GM10847 (cell line): ENCODE data around the gene HAAO.

Source experiments
- POLR2A ChIP-seq: IDR thresholded peaks from 2 replicates; pipeline ENCODE4 v1.6.1; 2011; ENCODE audit not compliant: insufficient read length; ENCODE audit errors: extremely low read depth

Gene HAAO

DNA sequence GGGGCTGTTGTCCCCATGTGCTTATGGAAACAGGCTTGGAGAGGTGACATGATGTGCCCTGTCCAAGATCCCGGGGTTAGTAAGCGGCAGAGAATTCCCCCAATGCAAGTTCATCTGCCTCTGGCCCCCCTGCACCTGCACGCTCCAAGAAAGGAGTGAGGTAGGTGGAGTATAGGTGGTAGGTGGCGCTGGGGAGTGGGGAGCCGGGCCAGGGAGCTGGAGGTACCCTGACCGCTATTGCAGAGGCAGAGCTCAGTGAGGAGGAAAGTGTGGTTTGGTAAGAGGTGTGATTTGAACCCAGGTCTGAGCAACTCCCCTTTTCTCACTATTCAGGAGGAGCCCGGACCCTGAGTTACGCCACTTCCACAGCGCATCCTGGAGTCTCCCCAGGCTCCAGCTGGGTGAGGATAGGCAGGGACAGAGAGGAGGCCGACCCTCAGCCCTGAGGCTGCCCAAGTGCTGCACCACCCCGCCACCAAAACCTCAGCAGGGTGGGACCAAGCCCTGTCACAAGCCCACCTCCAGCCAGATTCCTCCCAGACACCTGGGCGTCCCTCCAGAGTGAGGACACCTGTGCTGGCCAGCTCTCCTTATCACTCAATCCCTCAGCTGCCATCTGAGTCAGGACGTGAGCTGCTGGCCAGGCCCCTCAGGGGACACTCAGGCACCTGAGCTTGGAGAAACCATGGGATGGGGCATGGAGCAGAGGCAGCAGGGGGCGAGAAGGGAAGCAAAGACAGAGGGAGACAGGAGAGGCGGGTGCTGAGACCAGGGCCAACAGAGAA lies 5.6 kb downstream of the HAAO start:
- TF ChIP-seq POLR2A = no peak

DNA sequence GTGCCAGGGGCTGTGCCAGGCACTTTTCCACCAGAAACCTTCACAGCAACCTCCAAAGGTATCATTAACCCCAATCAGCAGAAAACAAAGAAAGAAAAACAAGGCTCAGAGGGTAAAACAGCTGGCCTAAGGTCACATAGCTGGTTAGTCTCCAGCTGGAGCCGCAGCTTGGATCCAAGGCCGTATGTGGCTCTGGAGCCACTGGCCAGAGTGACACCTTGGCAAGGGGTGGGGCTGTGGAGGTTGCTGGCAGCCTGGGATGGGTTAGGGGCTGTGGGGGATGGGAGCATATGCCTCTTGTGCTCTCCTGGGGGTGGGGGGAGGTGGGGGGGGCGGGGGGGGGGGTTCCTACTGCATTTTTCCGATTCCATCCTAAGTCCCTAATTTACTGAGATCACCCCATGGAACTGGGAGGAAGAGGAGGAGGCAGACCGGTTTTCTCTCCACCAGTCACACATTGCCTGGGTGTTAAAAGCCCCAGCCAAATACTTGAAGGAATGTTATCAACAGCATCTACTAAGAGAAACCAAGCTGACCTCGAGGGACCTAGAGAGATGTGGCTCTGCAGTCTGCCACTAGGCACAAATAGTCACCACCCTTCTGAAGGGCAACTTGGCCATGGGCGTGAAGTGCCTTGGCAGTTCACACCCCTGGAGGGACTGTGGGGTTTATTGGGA lies 8.0 kb downstream of the HAAO start:
- no peak for TF ChIP-seq POLR2A

- no peak for TF ChIP-seq POLR2A
These were observed 8.9 kb downstream of the HAAO start for GRCh38 chr2:42783511-42783910.

DNA sequence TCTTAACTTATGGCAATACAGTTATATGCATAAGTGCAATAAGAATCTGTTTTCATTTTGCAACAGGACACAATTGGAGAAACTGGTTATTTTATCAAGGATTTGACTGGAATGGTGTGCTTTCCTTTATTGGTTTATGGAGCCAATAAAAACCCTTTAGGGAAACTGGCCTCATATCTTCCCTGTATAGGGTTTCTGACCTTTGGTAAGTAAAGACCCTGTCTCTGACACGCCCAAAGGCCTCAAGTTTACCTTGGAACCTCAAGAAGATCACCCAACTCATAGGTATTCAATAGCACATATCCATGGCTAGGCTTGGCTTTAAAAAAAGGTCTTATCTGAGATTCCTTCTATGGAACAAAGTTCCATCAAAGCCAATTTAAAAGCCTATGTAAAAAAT lies 11.2 kb downstream of the HAAO start:
- TF ChIP-seq POLR2A = no peak

DNA sequence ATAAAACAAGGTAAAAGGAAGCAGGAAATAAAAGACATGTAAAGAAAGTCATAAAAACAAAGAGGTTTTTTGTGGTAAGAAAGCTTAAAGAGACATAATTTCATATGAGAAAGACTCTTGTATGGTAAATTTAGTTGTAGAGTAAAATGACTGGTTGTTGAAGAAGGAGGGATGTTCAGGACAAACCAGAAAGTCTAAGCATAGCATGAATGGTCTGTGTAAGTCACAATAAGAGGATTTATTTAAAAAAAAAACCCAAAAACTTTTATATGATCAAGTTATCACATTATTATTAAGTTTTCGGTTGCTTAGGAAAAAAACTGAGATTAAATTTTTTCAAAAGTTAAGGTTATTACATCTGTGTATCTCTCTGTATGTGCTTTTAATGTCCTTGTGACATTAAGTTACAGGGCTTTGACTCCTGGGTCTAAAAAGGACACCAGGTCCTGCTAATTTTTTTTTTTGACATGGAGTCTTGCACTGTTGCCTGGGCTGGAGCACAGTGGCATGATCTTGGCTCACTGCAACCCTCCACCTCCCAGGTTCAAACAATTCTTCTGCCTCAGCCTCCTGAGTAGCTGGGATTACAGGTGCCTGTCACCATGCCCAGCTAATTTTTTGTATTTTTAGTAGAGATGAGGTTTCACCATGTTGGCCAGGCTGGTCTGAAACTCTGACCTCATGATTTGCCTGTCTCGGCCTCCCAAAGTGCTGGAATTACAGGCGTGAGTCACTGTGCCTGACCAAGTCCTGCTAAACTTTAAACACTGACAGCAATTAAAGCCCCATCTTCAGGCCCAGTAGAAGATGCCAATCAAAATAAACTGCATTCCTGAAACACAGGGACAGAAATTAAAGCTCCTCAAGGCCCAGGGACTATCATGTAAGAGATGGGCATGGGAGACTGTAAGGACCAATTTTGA lies 14.2 kb downstream of the HAAO start:
- no peak for TF ChIP-seq POLR2A

DNA sequence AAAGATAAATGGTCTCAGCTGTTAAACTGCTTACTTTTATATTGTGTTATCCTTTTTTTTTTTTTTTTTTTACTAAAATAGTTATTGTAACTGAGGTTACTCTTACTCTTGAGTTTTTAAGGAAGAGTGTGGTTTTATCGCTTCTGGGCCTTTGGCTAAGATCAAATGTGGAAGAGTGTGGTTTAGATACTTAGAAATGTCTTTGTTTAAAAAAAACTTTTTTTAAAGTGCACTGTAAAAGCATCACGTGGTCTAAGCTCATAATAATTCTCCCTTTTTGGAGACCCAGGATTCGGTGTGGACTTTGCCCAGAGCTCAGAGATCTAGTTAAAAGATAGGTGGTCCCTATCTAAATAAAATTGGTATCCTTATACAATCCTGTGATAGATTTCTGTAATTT lies 16.6 kb downstream of the HAAO start:
- no peak for TF ChIP-seq POLR2A

DNA sequence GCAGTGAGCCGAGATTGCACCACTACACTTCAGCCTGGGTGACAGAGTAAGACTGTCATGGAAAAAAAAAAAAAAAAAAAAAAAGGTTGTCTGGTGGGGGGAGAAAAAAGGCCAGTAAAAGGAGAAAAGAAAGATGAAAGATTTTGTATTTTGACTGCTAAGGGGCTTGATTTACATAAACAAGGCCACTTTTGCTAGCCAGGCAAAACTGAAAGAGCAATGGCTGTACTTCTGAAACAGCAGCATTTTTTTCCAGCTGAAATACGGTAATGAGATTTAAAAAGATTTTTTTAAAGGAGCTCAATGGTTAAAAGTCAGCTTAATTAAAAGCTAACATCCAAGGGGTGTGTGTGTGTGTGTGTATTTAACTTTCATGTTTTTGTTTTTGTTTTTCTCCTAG lies 17.2 kb downstream of the HAAO start:
- no peak for TF ChIP-seq POLR2A

GRCh38 chr2:42771546-42772153 lies 20.7 kb downstream of the HAAO start:
- TF ChIP-seq POLR2A = no peak

GRCh38 chr2:42770288-42771131 lies 21.9 kb downstream of the HAAO start:
- no peak for TF ChIP-seq POLR2A

DNA sequence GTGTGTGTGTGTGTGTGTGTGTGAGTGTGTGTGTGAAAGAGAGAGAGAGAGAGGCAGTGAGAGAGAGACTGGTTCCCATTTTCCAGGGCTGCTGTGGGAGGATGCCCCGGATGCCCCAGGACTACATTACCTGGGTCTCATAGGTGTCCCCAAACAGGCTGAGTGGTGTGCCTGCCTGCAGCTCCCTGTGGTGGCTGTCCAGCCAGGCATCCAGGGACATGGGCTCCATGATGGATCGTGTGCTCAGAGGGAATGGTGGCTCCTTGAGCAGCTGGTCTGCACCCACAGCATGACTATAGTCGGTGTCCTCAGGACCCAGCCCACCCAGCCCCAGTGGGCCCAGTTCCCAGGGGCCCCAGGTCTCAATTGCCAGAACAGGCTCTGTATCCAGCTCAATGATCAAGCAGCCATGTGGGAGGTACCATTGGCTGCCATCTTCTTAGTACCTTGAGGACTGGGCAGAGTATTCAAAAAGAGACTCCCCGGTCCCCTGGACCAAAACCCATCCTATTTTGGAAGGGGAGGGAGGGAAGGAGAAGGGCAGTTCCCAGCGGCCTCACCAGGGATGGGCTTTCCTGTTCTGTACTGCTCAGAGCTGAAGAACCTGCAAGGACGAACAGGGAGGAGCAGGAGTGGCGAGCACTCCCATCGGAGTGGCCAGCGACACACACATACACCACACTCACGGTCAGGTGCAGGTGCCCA lies 22.6 kb downstream of the HAAO start:
- TF ChIP-seq POLR2A = no peak

GRCh38 chr2:42768706-42769256 lies 23.6 kb downstream of the HAAO start:
- TF ChIP-seq POLR2A = no peak

GRCh38 chr2:42767899-42768705 lies 24.3 kb downstream of the HAAO start:
- TF ChIP-seq POLR2A = no peak
